Stimulated activated naive CD4-positive, alpha-beta T cell (primary cell): ENCODE measurements around the gene XK.

Experiments used
- DNase-seq, 6 experiments: peaks; one replicate each; lab custom pipeline; 2025; lab: John Stamatoyannopoulos, UW

The XK gene

GRCh38 chrX:37679888-37680287, 5.7 kb upstream of the XK start:
- no peak for DNase-seq

GRCh38 chrX:37684426-37684825, 1.2 kb upstream of the XK start:
- DNase-seq: no peak

GRCh38 chrX:37684973-37685372, 618 bp upstream of the XK start:
- DNase-seq: no peak

DNA sequence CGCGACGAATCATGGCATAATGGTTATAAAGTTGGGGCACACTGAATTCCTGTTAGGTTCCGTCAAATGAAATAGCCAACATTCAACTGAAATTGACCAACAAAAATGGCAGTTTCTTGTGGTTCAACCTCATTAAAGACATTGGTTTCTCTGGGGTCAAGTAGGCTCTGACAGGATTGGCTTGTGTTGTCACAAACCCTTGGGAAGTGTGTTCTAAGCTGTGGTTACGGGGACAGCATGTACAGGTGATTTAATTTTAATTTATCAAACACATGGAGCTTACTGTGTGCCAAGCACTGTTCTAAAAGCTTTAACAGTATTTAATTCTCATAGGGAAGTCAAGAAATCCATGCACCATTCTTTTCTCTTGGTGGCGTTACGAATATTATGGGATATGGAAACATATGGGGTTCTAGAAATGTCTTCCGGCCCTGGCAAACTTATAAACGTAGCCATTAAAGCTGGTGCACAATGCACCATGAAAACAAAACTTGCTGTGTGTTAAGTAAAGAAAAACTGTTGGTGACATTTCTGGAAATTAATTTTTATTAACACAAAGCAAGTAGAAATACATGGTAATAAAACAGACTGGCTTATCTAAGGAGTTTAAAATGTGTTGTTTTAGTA, 891 bp downstream of the XK start:
- no peak for DNase-seq

- DNase-seq: no peak
Observed at GRCh38 chrX:37686996-37687395, 1.4 kb downstream of the XK start.

GRCh38 chrX:37690119-37690518, 4.5 kb downstream of the XK start:
- no peak for DNase-seq

GRCh38 chrX:37692918-37693317, 7.3 kb downstream of the XK start:
- DNase-seq: no peak

DNA sequence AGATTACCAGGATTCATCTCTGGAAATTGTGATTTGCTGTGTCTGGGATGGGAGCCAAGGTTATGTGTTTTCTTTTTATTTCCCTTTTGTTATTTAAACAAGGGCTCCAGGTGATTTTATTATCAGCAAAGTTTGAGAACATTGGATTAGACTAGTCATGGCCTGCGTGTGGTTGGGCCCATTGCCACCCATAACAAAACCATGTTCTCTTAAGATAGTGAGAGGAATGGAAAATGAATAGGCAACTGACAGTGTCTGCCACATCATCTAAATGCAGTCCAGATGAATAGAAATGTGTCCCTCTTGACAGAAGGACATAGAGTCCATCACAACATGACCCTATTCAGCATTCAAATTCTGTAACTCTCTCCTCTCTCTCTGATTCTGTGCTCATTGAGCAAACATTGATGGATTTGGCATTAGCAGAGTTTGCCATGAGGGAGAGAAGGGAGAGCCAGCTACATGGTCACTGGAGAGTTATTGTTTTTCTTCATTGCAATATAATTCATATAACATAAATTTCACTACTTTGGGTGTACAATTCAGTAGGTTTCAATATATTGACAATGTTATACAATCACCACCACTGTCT, 11.7 kb downstream of the XK start:
- no peak for DNase-seq

DNA sequence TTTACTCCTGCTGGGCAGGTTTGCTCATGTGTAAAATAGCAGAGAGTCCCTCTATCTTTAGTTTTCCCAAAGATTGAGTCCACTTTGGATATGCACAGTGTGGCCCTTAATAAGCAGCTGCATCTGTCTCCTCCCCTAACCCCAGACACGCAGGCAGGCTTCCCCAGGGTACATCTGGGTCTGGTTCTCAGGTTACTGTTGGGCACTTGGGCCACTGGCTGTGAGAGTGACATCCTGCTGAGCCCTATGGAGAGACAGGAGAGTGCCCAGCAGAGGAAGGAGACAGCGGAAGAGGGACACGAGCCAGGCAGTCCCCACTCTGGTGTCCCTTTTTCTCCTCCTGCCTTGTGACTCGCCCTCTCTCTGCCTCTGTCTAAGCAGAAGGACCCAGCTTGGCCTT, 16.0 kb downstream of the XK start:
- no peak for DNase-seq

DNA sequence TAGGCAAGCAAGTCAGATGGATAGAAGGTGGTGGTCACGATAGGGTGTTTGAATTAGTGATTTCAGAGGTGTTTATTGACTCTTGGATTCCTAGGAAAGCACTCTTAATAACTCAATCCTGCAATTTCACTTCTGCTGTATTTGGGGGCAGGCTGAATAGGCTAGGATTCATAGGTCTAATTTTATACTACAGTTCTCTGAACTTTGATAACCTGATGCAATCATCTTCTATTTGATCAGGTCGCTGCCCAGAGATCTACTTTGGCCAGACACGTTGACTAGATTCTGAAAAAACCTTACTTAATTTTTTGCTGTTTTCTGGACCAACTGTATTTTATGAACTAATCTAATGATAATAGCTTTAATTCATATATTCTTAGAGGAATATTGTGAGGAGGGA, 26.4 kb downstream of the XK start:
- no peak for DNase-seq

GRCh38 chrX:37712458-37712857, 26.9 kb downstream of the XK start:
- DNase-seq: no peak

DNA sequence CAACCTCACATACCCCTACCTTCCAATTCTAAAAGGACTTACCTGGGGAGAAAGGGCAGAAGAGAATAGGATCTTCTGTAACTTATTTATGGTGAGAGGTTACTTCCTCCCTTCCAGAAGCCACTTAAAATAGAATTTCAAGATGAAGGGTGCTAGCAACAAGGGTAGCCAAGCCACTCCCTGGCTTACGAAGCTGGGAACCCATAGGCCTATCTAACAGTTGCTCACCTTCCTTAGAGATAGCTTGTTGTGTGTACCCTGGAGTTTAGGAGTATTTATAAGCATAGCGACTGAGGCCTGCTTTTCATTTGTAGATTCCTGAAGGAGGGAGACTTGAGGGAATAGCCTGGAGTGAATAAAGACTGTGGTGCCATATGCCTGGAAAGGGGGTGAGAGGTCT, 28.9 kb downstream of the XK start:
- DNase-seq: no peak

DNA sequence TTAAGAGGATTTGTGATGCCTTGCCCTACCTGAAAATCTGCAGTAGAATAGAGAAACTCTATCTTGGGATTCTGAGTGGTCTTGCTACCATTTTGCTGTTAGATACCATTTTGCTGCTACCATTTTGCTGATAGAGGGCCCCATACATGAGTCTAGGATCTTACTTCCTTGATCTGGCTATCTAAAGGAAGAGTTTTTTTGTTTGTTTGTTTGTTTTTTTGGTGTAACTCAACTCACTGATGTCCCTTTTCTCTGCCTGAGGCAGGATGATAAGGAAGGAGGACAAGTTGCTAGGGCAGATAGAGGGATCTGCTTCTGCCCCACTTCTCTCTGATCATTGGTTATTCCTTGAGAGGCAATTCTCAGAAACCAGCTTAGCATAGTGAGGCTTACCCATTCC, 31.0 kb downstream of the XK start:
- no peak for DNase-seq

- DNase-seq: no peak
Observed at GRCh38 chrX:37717708-37718107, 32.1 kb downstream of the XK start.

DNA sequence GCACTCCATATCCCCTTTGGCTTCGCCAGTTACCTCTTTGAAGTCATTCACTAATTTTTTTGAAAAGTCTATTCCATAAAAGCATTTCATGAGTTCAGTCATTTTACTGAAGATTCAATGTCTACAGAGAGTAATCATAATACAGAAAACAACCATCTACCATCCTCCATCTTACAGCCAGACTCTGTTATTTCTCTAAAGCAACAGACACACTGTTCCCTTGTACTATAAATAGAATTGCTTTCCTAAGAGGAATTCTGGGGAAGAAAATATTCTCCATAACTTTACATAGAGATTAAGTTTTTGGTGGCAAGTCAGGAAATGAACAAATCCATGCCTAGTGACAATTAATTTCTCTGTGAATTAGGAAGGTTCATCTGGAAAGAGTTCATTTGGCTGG, 37.0 kb downstream of the XK start:
- DNase-seq: no peak

GRCh38 chrX:37726346-37726745, 40.8 kb downstream of the XK start:
- DNase-seq: no peak

DNA sequence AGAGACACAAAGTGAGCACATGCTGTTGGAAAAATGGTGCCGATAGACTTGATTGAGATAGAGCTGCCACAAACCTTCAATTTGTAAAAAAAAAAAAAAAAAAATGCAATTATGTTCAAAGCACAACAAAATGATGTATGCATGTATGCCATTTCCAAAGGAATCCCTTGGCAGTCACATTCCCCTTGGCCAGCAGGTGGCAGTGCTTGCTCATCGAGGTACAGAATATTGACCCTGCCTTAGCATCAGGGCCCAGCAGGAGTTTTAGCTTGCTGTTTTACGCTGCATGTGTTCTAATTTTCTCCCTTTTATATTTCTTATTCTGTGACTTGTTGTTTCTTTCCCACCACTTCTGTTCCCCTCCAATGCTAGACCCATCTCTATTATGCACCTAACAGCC, 59.8 kb downstream of the XK start:
- DNase-seq: peak; percentile 37 to 76 (median 66)

- no peak for DNase-seq
Observed at GRCh38 chrX:37745835-37746217, 60.2 kb downstream of the XK start.

DNA sequence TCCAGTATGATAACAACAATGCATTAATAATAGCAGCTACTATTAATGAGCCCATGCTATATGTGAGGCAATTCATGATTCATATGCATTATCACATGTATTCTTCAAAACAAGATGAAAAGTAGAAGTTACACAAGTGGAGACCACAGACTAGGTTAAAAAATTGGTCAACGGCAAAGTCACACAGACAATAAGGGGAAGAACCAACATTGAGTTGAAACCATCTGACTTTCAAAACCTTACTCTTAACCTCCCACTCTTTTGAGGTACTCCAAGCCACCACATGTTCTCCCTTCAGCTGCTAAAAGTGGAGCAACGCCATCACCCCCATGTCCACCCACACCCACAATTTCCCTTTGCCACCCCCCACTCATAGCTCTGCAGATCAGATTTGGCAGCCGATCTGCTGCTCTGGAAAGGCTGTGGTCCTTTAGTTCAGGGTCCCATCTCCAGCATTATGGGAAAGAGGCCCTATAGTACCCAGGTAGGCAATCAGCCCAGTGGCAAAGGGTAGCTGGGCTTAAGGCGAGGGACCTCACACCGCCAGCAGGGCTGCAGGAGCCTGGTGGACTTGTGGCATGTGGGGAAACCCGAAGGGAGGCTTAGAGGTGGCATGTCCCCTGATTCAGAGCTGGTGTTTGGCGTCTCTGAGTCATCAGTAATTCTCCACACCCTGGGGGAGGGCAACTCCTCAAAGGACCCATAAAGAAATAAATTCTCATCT, 60.8 kb downstream of the XK start:
- DNase-seq: no peak

DNA sequence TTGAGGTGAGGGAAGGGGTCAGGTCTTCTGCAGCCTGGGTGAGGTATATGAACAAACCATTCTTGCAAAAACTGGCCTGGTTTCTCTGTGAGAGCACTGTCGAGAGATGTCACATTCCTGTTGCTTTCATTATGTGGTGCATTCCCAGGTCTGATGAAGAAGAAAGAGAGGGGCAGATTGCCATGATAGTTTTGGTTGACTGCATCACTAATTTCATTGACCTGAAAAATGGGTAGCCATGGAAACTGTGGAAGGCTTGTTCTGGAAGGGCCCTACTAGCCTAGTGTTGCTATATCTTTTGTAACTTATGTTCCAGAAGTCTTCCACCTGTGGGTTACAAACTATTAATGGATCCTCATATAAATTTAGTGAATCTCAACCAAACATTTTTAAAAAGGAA, 61.4 kb downstream of the XK start:
- DNase-seq: no peak

- no peak for DNase-seq
Observed at GRCh38 chrX:37752281-37752680, 66.7 kb downstream of the XK start.

GRCh38 chrX:37752936-37753335, 67.3 kb downstream of the XK start:
- DNase-seq: no peak

- DNase-seq: no peak
Observed at GRCh38 chrX:37753384-37753783, 67.8 kb downstream of the XK start.

DNA sequence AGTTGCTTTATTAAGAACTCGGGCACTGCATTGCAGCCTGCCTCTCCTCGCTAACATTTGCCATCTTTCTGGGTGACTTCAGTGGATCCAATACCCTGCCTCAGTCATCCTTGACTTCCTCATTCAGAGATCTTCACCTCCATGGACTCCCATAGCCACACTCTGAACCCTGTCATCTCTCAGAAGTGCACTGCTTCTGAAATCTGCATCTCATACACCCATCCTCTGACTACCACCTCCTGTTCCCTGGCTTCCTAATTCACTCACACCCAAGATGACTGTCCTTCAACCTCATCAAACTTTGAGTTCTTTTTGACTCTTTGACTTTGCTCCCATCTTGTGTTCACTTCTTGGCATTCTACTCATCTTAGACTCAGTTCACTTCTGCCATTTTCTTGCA, 68.9 kb downstream of the XK start:
- no peak for DNase-seq
